ENCODE measurements around the gene TIPARP.
"Not testable (repeated sequence)": the region's sequence is repeated elsewhere in the genome, so short reads cannot be mapped to it uniquely, and the experiment has no call there.

TIPARP gene

DNA sequence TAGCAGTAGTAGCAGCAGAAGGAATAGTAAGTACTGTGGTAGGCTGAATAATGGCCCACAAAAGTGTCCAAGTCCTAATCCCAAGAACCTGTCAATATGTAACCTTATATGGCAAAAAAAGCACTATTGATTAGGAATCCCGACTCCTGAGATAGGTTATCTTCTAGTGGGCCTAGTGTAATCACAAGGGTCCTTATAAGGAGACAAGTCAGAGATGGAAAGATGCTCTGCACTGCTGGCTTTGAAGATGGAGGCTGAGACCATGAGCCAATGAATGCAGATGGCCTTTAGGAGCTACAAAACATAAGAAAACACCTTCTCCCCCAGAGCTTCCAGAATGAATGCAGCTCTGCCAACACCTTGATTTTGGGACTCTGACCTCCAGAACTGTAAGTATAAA, 36.0 kb downstream of the TIPARP start:
- no peak for DNase-seq (ENCODE audit: low read depth in 2 of 2)

- DNase-seq (ENCODE audit: low read depth in 2 of 2) = no peak
Measured at GRCh38 chr3:156711113-156711512, 36.7 kb downstream of the TIPARP start.

DNA sequence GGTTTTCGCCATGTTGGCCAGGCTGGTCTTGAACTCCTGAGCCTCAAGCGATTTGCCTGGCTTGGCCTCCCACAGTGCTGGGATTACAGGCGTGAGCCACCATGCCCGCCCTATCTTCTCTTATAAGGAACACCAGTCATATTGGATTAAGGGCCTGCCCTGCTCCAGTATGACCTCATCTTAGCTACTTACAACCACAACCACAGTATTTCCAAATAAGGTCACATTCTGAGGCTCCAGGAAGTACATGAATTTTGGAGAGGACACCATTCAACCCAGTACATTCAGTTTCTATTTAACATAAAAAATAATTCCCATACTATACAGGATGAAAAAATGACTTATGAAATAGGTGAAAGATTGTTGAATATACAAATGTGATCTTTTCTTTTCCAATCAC, 37.6 kb downstream of the TIPARP start:
- not testable (repeated sequence) for DNase-seq (ENCODE audit: low read depth in 2 of 2)

GRCh38 chr3:156716105-156716862, 41.9 kb downstream of the TIPARP start:
- no peak for DNase-seq (ENCODE audit: low read depth in 2 of 2)

DNA sequence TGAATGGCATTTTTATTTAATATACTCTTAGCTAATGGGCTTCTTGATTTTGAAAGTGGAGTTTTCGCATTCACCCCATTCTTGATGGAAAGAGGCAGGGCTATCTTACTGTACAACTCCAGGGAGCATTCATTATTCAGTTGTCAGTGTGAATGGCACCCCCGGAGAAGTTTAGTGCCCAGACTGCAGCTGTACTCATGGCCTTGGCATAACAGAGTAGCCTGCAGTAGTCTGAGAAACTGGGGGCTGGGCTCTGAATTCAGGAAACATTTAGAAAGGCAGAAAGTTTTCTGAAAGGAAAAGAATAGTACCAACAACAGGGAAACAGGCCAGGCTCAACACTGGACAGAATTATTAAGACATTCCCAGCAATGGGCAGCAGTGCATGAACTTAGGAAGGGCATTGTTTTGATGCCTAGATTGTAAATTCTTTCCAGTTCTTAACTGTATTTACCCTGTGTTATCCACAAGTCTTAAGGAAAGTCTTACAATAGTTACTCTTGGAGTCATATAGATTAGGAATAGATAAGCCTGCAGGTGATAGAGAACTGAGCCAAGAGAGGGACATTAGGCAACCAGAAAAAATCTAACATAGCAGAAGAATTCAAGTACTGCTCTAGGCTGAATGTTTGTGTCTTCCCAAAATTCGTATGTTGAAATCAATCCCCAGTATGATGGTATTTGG, 44.4 kb downstream of the TIPARP start:
- DNase-seq (ENCODE audit: low read depth in 2 of 2) = no peak

DNA sequence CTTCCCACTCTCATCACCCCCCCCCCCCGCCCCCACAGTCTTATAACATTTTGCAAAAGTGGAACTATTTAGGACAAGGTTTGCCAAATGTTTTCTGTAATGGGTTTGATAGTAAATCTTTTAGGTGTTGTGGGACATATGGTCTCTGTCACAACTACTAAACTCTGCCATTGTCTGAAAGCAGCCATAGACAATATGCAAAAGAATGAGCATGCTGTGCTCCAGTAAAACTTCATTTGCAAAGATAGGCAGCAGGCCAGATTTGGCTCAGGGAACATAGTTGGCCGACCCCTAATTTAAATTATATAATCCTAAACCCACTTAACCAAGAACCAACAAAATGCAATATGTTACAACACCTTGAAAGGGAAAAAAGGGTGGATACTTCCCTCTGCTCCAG, 46.4 kb downstream of the TIPARP start:
- no peak for DNase-seq (ENCODE audit: low read depth in 2 of 2)

DNA sequence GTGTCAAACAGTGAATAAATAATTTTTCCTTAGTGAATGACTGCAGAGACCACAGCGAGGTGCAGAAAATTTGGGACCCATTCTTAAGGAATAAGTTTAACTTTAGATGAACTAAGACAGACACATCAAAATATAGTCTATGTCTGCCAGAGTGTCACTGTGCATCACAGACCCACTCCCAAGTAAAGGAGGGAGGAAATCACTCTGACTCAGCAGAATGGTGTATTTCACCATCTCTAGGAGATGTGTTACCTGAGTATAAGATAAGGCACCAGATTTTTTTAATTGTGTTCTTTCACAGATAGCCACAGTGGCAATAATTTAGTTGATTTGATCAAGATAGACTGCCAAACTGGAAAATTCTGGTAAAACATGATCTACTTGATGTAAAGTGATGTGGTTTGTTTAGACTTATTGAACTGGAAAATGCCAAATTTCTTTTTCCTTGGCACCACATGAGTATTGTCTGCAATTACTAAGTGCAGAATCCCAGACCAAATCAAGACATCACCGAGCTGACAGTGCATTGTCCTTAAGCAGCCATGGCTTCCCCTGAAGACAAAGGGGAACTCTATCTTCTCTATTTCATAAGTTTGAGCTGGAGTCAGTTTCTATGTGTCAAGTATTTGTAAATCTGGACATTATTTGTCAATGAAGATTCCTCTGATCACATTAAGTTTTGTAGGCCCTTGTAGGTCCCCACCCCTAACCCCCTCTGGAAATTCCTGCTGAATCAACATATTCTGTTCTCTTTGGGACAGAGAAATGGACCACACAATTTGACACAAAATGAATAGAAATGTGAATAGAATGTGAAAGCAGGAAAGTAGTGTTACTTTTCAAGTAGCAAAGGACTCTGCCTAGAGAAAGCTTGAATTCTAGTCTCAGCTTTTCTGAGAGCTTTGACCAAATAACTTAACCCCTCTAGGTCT, 47.6 kb downstream of the TIPARP start:
- DNase-seq (ENCODE audit: low read depth in 2 of 2) = no peak

- DNase-seq (ENCODE audit: low read depth in 2 of 2) = no peak
Measured at GRCh38 chr3:156723182-156723619, 48.8 kb downstream of the TIPARP start.

DNA sequence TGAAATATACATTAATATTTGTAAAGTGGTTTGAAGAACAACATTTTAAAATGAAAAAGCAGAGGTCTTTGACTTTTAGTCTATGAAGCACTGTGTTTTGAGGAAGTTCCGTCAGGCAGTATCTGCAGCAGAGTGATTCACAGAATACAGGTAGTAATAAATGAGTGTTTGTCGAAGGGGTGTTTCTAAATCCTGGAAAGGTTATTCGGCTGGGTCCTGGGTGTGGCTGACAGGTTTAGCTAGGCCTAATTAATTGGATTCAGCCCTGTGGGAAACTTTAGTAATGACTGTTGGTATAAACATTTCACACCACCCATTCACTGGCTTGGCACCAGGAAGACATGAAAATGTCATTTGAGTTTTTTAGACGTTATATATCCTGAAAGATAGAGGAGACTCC, 51.3 kb downstream of the TIPARP start:
- DNase-seq (ENCODE audit: low read depth in 2 of 2) = no peak

DNA sequence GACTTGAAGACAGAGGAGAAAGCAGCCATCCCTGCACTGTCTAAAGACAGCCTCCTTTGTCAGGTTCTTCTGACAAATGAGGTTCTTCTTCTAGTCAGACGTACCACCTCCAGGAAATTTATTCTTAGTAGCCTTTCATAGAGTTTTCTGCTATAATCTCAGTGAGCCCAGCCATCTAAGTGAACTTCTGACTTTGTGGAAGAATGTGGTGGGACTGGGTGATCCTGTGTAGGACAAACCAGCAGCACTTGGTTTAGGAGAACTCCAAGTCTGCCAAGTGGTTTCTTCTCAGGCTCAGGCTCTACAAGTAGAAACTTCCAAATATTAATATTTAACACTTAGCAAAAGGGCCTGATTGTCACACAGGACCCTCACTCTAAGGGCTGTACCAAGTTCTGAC, 52.1 kb downstream of the TIPARP start:
- DNase-seq (ENCODE audit: low read depth in 2 of 2) = no peak

DNA sequence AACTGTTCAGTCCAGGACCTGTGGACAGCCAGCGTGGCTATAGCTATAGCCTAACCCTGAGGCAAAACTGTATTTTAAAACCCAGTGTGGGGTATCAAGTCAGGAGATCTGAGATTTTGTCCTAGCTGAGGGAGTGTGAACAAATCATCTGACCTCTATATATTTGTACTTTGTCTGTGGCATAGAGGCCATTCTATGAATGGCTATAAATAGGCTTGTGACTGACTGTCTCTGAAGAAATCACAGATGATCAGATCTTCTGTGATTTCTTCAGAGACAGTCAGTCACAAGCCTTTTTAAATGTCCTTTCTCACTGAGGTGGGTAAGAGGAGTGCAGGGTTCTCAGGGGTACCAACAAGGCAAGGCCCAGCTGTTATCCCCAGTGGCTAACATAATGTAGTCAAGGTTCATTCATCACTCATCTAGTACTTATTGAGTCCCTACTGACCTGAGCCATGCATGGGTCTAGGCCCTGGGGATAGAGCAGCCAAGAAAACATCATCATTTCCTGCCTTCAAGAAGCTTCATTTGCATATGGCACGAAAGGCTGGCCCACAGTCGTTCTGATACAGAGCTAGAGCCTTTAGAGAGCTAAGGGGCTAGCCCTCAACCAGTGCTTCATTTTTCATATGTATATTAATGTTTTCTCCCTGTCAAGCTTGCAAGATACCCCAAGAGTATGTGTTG, 53.3 kb downstream of the TIPARP start:
- DNase-seq (ENCODE audit: low read depth in 2 of 2) = no peak

DNA sequence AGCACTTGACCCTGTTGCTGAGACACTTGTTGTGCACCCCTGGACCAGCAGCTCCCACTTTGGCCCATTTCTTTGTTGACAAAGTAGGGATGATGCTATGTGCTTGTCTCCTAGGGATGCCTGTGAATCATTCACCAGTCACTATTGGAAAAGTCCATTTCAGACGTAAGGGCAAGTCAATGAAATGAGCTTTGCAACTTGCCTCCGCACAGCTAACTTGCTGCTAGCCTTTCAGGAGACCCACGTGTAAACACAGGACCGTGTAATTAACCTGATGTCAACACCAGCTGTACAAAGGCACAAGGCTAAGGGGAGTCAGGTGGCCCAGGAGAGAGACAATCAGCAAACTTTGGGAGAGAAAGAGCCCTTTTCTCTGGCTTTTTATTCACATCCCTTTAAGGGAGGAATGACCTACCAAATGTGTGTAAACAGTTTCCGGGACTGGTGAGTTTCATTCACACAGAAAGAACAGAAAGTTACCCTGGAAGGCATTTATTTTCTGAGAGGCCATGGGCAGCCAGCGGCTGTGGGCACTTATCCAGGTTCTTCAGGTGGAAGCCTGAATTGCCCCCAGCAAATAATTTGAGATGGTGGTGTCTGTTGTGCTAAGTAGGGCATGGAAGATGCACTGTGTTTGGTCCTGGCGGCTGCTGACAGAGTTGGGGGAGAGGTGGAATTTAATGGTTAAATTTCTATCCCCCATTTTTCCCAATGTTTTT, 54.0 kb downstream of the TIPARP start:
- DNase-seq (ENCODE audit: low read depth in 2 of 2) = no peak

- no peak for DNase-seq (ENCODE audit: low read depth in 2 of 2)
Measured at GRCh38 chr3:156729460-156730179, 55.2 kb downstream of the TIPARP start.

DNA sequence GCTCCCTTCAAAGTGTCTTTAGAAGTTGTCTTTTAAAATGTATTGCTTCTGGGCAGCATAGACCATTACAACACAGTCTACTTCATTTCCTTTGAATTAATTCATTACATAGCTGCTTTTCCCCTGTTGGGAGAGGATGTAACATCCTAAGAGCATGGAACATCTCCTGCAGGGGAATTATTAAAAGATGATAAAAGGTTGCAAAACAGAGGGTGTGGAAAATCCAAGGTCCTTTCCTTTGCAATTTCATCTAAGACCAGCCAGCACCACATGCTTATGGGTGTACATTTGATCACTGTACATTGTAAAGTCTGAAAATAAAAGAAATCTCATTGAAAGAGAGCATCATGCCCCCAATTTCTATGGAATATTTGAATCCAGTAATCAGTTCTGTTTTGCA, 57.4 kb downstream of the TIPARP start:
- no peak for DNase-seq (ENCODE audit: low read depth in 2 of 2)

GRCh38 chr3:156732261-156732660, 57.9 kb downstream of the TIPARP start:
- no peak for DNase-seq (ENCODE audit: low read depth in 2 of 2)

DNA sequence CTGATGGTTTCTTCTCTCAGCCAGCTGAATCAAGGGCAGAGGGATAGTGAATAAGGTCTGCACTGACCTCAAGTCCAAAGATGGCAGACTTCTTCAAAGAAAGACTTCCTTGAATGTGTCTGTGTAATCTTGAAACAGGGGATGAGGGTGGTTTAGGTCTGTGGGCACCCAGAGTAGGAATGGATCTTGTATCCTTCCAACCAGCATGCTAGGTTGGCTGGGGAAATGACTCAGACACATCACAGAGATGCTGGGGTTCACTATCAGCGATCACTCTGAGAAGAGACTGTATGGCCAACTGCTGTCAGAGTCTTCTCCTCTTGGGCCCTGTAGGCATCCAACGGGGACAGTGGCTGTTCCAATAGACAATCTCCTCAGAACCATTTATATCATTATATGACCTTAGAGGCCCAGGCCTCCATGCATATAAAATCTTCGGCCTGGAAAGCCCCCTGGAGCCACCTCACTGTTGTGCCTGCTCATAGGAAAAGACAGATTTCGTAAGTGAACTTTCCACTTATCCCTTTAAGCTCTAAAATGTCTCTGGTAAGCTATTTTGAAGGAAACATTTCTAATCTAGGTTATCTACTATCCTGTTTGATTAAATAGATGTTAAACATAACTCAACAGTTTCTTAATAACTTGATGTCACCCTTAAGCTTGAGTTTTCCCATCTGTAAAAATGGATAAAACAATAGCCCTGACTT, 58.5 kb downstream of the TIPARP start:
- no peak for DNase-seq (ENCODE audit: low read depth in 2 of 2)

DNA sequence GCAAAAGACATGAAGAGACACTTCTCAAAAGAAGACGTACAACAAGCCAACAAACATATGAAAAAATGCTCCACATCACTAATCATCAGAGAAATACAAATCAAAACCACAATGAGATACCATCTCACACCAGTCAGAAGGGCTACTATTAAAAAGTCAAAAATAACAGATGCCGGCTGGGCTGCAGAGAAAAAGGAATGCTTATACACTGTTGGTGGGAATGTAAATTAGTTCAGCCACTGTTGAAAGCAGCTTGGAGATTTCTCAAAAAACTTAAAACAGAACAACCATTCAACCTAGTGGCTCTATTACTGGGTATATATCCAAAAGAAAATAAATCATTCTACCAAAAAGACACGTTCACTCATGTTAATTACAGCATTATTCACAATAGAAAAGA, 60.3 kb downstream of the TIPARP start:
- not testable (repeated sequence) for DNase-seq (ENCODE audit: low read depth in 2 of 2)

GRCh38 chr3:156735471-156735870, 61.1 kb downstream of the TIPARP start:
- no peak for DNase-seq (ENCODE audit: low read depth in 2 of 2)

GRCh38 chr3:156737049-156737448, 62.7 kb downstream of the TIPARP start:
- not testable (repeated sequence) for DNase-seq (ENCODE audit: low read depth in 2 of 2)

GRCh38 chr3:156738251-156738650, 63.9 kb downstream of the TIPARP start:
- DNase-seq (ENCODE audit: low read depth in 2 of 2) = no peak
